HG02943 (cell line): ENCODE results near the gene FFAR2.

ENCODE experiments used
- ATAC-seq: cut with Tn5 transposase; IDR thresholded peaks from one replicate; pipeline ENCODE4 v1.9.1; 2021; ENCODE audit warnings: mild to moderate bottlenecking, low read depth, moderate library complexity; ENCODE audit not compliant: unreplicated experiment

The FFAR2 gene

DNA sequence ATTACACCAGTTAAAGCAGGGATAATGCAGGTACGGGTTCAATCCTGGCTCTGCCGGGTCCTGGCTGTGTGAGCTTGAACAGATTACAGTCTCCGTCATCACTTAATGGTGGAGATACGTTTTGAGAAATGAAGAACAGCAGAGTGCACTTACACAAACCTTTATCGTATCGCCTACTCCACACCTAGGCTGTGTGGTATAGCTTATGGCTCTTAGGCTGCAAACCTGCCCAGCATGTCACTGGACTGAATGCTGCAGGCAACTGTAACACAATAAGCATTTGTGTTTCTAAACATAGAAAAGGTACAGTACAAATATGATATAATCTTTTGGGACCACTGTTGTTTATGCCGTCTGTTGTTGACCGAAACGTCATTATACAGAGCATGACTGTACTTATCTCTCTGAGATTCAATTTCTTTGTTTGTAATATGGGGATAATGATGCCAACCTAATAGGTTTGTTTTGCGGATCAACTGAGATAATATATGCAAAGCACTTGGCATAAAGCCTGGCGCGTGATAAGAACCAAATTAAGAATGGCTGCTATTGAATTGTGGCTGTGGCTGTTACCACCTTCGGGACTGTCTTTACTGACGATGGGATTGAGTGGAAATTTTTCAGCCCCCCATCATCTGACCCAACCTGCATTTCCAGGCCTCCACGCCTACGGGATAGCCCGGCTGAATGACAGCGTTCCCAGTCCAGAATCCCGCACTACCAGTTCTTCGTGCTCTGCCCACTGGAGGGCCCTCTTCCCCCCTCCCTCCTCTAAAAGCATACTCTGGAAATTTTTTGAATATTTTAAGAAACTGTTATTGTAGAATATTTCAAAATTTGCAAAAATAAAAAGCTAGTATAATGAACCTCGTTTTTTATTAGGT, 31.0 kb downstream of the FFAR2 start:
- ATAC-seq = no peak

DNA sequence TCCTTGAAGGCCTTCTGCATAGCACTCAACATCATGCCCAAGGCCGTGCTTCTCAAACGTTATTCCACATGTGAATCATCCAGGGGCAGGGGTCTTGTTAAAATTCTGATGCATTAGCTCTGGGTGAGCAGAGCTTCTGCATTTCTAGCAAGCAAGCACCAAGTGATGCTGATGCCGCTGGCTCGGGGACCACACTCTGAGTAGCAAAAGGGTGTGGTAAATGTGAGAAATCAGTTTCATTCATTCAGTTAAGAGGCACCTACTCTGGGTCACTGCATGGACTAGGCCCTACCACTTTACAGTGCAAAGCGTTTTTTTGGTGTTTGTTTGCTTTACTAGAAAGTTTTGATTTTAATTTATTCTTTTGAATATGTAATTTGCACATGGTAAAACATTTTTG, 35.0 kb downstream of the FFAR2 start:
- ATAC-seq = no peak

- peak; percentile 57 for ATAC-seq
These were observed 36.4 kb downstream of the FFAR2 start for GRCh38 chr19:35484252-35485036.

DNA sequence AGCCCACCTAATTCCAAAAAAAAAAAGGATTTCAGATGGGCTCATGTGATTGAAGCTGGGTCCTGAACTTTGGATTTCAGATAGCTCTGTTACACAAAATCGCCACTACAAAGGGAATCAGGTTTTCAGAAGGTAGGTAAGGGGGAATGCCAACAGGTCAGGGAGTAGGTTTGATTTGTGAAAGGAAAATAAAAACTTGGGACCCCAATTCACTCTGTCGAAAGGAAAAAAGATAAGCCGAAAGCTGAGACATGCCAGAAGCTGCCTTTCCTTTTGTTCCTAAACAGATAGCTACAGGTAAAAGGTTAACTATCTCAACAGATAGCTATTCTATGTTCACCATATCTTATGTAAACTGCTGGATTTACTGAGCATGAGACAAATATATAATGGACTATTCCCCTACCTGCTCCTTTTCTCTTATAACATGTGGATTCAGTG, 38.2 kb downstream of the FFAR2 start:
- ATAC-seq = no peak

DNA sequence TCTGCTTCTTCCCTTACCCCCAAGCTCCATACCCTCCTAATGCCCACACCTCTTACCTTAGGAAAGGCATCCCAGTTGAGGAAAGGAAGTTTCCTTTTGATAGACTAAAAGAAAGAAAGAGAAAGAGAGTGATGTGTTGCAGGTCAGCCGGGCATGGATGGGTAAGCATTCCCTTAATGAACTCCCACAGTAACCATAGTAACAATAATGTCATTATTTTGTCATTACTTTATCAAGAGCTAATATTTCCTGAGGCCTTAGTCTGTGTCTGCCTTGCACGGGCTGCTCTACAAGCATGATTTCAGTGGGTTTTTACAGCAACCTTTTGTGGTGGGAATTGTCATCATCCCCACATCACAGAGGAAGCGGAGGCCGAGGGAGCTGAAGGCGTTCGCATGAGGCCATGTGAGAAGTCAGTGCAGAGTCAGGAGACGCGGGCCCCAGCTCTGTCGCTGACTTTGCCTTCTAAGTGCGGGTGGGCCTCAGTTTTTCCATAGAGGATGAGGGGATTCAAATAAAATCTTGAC, 39.7 kb downstream of the FFAR2 start:
- ATAC-seq = no peak

- no peak for ATAC-seq
These were observed 40.6 kb downstream of the FFAR2 start for GRCh38 chr19:35488677-35489076.

GRCh38 chr19:35490364-35490763, 42.3 kb downstream of the FFAR2 start, which contains the start of gene KRTDAP:
Gene KRTDAP (minus strand): TSS chr19:35490464. CDS start chr19:35490442, 22 bp downstream.
- ATAC-seq = no peak

DNA sequence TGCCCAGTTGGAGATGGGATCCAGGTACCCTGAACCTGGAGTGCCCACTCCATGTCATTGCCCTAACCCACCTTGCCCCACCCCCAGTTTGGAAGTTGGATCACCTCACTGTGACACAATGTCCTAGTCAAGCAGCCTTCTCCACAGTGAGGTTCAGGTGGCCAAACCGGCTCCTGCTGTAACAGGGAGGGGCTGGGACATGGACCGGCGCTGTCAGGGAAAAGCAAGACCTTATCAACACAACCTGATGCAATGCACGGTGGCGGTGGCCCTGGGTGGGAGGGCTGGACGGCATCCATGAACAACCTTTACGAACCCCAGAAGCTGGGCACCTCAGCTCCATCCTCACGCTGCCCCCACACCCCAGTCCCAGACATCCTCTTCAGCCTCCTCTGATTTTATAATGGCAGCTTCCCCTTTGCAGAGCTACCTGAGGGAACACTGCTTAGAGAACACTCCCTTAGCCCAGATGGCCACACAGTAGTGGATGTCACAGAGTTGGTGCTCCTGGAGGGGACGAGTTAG, 43.8 kb downstream of the FFAR2 start:
- ATAC-seq = no peak

DNA sequence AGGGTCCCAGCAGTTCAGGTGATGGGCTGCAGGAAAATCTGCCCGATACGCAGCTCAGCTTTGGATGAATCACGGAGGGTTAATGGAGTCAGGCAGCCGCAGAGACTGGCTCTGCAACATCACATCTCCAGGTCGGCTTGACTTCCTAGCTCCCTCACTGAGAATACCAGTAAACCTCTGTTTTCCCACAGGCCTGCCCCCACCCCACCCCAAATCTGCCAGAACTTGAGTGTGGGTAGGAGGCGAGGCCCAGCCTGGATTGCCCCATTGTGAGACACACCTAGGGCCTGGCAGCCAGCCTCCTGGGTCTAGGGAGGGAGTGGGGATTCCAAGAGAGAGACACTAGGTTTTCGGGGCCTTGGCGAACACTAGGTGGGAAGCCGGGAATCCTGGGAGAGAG, 45.9 kb downstream of the FFAR2 start:
- no peak for ATAC-seq

GRCh38 chr19:35495107-35496064, 47.3 kb downstream of the FFAR2 start:
- ATAC-seq = no peak

DNA sequence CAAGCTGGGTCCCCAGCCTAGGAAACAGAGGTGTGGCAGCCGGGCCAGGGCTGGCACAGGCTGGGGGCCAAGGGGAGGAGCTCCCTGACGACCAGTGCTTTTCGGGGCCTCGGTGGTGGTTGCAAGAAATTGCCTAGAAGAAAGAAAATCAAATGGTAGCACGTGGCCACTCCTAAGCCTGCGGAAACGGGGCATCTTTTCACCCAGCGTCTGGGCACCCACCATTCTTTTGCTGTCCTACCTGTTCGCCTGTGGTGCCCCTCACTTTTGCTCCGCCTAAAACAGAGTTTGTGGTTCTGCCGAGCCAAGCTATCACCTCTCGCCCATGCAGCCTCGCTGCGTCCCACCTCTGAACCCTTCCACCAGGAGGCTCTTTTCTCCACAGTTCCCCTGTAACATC, 49.3 kb downstream of the FFAR2 start:
- no peak for ATAC-seq

DNA sequence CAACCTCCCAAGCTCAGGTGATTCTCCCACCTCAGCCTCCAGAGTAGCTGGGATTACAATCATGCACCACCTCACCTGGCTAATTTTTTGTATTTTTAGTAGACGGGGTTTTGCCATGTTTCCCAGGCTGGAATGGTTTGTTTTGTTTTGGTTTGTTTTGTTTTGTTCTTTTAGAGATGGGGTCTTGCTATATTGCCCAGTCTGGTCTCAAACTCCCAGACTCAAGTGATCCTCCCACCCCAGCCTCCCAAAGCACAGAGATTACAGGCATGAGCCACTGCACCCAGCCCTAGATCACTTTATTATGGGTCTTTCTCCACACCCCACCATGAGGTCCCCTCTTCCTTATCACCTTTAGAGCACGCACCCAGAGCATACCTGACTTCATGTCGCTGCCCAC, 50.2 kb downstream of the FFAR2 start:
- no peak for ATAC-seq

DNA sequence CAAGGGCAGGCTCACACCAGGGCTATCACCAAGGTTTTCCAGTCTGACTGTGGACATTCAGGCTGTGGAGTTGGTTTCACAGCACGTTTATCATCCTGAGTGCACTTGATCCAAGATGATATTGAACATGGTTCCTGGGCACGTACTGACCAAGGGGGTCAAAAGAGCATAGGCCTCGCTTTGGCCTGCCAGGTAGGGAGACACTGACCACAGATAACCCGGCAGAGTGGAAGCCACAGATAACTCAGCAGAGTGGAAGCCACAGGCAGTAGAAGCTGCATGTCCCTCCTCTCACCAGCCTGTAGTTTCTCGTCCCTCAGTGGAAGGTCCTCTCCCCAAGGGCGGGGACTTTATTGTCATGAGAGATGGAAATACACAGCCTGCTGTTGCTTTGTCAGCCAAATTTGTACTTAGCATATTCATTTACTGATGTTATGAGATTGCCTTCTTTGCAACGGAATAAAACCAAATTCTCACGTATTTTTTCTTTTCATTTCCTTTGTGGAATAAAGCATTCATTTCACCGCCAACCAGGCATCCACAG, 51.0 kb downstream of the FFAR2 start:
- ATAC-seq = no peak

- ATAC-seq = no peak
These were observed 52.6 kb downstream of the FFAR2 start for GRCh38 chr19:35500611-35501010.
